GM19452 (cell line): ENCODE measurements around the gene CTPS2.

Source experiments
- ATAC-seq: cut with Tn5 transposase; IDR thresholded peaks from one replicate; pipeline ENCODE4 v1.9.1; 2021; ENCODE audit not compliant: unreplicated experiment

CTPS2 gene

GRCh38 chrX:16714504-16714903 is 2.0 kb upstream of the CTPS2 start:
- no peak for ATAC-seq

GRCh38 chrX:16711893-16712547 is 449 bp downstream of the CTPS2 start:
- ATAC-seq, result peak; percentile 55

GRCh38 chrX:16711219-16711811 is 1.2 kb downstream of the CTPS2 start:
- no peak for ATAC-seq

DNA sequence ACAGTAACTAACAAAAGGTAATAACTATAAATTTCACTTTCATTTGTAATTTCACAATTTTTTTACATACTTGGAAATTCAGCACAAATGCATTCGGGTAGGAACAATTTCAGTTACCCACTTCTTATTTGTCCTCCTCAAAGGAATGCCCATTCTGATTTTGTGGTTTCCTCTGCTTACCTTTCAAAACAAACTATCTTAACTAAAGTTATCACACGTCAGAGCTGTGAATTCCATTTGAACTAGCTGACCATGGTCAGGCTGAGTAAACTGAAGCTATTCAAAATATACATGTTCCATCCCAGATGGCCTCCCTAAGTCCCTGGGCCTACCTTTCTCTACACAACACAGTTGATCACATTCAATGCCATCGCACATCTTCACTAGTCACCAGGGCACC is 4.5 kb downstream of the CTPS2 start:
- no peak for ATAC-seq

DNA sequence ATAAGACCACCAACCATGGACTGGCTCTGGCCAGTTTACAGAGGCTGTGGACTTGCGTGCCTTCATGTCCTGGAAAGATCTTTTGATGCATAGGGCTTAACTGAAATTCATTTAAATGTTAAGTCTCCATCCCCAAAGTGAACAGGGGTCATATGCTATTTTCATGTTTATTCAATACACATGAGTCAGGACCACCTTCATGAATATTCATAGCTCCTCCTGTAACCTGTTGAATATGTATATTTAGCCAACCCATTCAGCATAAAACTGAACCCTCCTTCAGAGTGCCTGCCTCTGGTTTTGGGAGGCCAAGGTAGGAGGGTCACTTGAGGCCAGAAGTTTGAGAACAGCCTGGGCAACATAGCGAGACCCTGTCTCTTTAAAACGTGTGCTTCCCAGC is 7.1 kb downstream of the CTPS2 start:
- no peak for ATAC-seq

- no peak for ATAC-seq
Observed at GRCh38 chrX:16702700-16703599, 9.5 kb downstream of the CTPS2 start.

GRCh38 chrX:16700734-16701133 is 11.7 kb downstream of the CTPS2 start:
- no peak for ATAC-seq

DNA sequence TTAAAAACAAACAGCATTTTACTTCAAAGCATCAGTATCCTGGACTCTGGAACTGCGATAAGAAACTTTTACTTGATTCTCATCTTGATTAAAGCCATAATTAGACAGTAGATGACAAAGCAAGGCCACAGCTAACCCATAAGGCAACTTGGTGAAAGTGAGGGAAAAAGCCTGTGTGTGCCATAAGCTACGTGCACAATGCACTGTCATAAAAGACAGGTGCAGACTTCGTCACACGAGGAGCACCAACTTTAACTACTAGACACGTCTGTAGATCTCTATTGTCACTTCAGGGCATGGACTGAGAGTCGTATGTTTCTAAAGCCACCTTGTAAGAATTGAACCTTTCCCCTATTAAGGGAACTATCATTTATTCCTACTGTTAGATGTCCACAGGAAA is 13.1 kb downstream of the CTPS2 start:
- no peak for ATAC-seq

- no peak for ATAC-seq
Observed at GRCh38 chrX:16696956-16697355, 15.5 kb downstream of the CTPS2 start.

DNA sequence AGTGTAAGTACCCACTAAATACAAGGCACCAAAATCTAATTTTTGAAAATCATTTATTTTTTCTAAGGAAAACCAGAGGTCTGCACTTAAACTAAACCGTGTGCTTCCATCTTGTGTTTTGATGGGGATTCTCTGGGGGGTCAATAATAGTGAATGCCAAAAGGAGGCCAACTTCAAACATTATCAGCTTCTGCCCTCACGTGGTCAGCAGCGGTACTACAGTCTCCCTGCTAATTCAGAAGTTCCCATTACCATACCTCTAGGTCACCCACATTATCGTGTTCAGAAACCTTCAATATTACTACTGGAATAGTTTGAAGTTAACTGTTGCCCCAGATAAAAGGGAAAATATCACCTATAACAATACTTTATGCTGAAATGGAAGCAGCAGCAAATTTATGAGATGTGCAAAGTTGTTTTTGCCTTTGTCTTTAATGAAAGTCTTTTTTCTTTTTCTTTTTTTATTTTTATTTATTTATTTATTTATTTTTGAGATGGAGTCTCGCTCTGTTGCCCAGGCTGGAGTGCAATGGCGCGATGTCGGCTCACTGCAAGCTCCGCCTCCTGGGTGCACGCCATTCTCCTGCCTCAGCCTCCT is 17.3 kb downstream of the CTPS2 start:
- ATAC-seq, result no peak

DNA sequence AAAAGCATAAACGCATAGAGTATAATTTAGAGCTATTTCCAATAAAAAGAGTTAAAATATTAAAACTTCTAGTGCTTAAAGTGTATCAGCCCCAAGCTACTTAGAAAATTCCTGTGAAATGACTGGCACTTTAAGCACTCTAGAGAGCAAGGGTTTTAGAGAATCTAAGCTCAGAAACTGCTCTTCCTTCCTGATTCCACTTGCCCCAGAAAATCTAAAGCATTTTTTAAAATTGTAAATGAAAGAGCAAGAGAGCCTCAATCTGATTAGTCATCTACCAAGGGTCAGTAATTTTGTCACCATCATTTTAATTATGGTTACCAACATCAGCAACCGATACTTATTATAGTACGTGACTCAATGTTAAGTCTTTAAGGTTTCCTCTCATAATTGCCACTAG is 25.0 kb downstream of the CTPS2 start:
- ATAC-seq, result no peak

DNA sequence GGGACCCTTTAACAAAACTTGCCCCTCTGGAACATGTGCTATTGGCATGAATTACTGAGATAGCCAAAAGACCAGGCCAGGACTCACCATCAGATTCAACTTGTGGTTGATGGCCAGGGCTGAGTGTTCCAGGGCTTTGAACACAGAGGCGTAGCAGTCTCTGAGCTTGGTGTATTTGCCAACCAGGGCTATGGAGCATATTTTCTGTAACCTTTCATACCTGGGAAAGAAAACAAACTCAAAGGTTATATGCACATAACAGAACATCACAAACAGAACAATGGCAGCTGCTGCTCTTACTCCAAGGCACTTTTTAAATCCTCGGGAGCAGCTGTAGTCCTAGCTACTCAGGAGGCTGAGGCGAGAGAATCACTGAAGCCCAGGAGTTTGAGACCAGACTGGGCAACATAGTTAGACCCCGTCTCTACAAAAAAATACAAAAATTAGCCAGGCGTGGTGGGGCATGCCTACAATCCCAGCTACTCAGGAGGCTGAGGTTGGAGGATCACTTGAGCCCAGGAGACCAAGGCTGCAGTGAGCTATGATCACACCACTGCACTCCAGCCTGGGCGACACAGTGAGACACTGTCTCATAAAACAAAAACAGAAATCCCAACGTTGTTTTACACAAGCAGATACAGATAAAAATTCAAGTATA is 29.3 kb downstream of the CTPS2 start:
- no peak for ATAC-seq

DNA sequence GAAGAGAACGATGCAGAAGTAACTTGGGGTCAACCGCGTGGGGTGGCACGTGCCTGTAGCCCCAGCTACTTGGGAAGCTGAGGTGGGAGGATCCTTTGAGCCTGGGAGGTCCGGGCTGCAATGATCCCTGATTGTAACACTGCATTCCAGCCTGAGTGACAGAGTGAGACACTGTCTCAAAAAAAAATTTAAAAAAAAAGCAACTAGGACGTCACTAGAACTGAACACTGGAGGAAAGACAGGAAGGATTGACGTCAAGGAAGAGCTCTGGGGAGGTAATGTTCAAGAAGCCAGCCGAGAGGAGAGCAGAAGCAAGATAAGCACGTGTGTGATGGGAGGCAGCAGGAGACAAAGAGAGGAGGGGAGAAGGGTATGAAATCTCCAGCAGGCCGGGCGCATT is 33.8 kb downstream of the CTPS2 start:
- ATAC-seq, result no peak

- no peak for ATAC-seq
Observed at GRCh38 chrX:16671005-16671404, 41.5 kb downstream of the CTPS2 start.

DNA sequence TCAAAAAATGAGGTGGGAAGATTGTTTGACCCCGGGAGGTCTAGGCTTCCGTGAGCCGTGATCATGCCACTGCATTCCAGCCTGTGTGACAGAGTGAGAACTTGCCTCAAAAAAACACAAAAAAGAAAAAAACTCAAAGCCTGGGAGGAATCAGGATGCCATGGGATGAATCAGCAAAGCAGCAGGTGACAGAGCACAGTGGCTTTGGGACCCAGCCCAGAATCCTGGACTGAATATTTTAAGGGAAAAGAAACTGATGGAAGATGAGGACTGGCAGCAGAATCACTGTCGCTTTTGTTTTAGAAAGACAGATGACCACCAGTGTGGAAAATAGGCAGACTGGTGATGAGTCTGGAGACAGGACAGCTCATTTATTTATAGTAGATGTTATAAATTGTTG is 45.9 kb downstream of the CTPS2 start:
- ATAC-seq, result no peak

DNA sequence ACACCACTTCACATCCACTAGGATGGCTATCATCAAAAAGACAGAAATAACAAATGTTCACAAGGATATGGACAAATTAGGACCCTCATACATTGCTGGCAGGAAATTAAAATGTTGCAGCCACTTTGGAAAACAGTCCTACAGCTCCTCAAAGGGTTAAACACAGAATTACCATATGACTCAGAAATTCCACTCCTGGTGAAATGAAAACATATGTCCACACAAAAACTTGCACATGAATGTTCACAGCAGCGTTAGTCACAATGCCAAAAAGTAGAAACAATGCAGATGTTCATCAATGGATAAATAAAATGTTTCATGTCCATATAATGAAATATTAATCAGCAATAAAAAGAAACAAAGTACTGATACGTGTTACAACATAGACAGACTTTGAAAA is 47.4 kb downstream of the CTPS2 start:
- ATAC-seq, result no peak

DNA sequence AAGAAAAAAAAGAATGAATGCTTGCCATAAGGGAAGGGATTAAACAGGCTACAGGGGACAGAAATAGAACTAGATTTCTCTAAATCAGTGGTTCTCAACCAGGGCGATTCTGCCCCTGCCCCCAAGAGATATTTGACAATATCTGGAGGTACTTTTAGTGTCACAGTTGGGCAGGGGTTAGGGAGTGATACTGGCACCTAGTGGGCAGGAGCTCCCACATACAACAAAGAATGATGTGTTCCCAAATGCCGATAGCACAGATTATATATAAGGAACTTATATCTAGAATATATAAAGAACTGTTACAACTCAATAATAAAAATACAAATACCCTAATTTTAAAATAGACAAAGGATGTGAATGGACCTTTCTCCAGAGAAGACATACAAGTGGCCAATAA is 47.8 kb downstream of the CTPS2 start:
- ATAC-seq, result no peak

DNA sequence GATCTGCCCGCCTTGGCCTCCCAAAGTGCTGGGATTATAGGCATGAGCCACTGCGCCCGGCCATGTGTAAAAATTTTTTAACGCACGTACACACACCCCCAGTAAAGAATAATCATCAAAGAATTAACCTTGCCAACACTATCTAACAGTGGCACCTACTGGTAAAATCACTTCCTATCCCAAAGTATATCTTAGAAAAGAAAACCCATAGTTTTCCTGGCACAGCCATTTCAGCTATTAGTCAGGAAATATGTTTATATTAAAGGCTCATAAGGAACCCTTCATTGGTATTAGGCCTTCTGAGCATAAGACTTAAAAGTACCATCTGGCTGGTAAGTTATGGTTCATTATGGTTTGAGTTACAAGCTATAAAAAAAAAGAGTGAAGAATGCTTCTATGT is 48.4 kb downstream of the CTPS2 start:
- no peak for ATAC-seq

DNA sequence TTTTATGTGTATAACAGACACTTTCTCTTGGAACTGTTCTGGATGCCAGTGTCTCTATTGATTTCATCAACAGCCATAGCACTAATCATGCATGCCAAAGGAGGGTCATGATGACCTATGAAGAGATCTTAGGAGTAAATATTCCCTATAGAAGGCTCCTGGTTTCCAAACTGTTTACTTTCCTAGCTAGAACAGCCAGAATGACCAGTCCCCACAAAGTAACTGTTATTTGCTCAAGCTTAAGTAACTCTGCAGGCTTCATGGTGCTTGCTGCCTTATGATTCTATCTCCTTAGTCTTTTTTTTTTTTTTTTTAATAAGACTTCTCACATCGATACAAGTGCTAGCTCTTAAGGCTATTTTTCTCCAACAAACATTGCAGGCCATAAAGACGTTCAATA is 50.1 kb downstream of the CTPS2 start:
- ATAC-seq, result no peak

GRCh38 chrX:16661495-16661894 is 51.0 kb downstream of the CTPS2 start:
- no peak for ATAC-seq

- no peak for ATAC-seq
Observed at GRCh38 chrX:16659321-16659720, 53.1 kb downstream of the CTPS2 start.
